GM12878 (cell line): ENCODE results near the gene GBX1. TPM values are rescaled to one million over a fixed set of nuclear protein-coding genes. Genes with fewer than 3 reads are reported as not detected.

ENCODE experiments used
- ATAC-seq: fragments of 200-7000 bp; cut with Tn5 transposase; 3 replicates; pipeline ENCODE4 v1.9.1; 2020; ENCODE audit warnings: mild to moderate bottlenecking, moderate library complexity
- BruUV-seq: library from RNA; stranded (reverse); fragments of 400-500 nt; replicated peaks from 2 replicates; lab custom pipeline; 2021; lab: Mats Ljungman, UMichigan
- CTCF ChIA-PET: fragments of 300-600 bp; sonication (Branson Sonifier 250); formaldehyde crosslinking; extraction: SDS; loops from one replicate; lab custom pipeline; 2021; ENCODE audit warnings: inconsistent platforms; lab: Yijun Ruan, JAX
- POLR2A ChIA-PET: fragments of 350-600 bp; formaldehyde crosslinking; extraction: SDS; loops from one replicate; lab custom pipeline; 2021; ENCODE audit warnings: inconsistent platforms; lab: Charles Lee
- RAD21 ChIA-PET: fragments of 300-600 bp; sonication (Branson Sonifier 250); formaldehyde crosslinking; loops from one replicate; lab custom pipeline; 2023; ENCODE audit warnings: antibody characterized with exemption; ENCODE audit not compliant: unreplicated experiment; lab: Charles Lee
- SMC1A ChIA-PET: fragments of 300-600 bp; sonication (Branson Sonifier 250); formaldehyde crosslinking; loops from one replicate; lab custom pipeline; 2023; ENCODE audit not compliant: unreplicated experiment, uncharacterized antibody; lab: Charles Lee
- DNase-seq: peaks from one replicate; pipeline ENCODE4 v3.0.0-alpha.2; 2011; ENCODE audit warnings: low read depth, low spot score
- FAIRE-seq: peaks from 3 replicates; lab custom pipeline; 2011; peaks lifted over from hg19 to GRCh38; lab: Jason Lieb, UNC
- H2AFZ ChIP-seq: 2 replicates; pipeline ENCODE4 v1.6.0; 2011; ENCODE audit warnings: low read depth, low read length, control low read depth; ENCODE audit not compliant: control insufficient read depth
- H3K27ac ChIP-seq: 2 replicates; pipeline ENCODE4 v1.5.1; 2011; ENCODE audit warnings: control low read depth; ENCODE audit not compliant: control insufficient read depth, insufficient read depth
- H3K27me3 ChIP-seq, 2 experiments: replicated peaks in 1 of 2; 2 replicates each; pipeline versions ENCODE4 v1.6.0 to v1.6.1; 2011; ENCODE audit warnings: low read length in 1 of 2; ENCODE audit not compliant: control insufficient read depth in 2 of 2, insufficient read depth in 2 of 2
- H3K36me3 ChIP-seq, 2 experiments: 2 replicates each; pipeline ENCODE4 v1.5.1; 2011; ENCODE audit warnings: low read length in 1 of 2; ENCODE audit not compliant: control insufficient read depth in 2 of 2, insufficient read depth in 2 of 2
- H3K4me1 ChIP-seq: 2 replicates; pipeline ENCODE4 v1.6.1; 2011; ENCODE audit warnings: mild to moderate bottlenecking, low read length, moderate library complexity, mixed read lengths; ENCODE audit not compliant: control insufficient read depth, insufficient read depth
- H3K4me2 ChIP-seq: 2 replicates; pipeline ENCODE4 v1.6.0; 2011; ENCODE audit warnings: control low read depth; ENCODE audit not compliant: control insufficient read depth, insufficient read depth
- H3K4me3 ChIP-seq: fragments of 200-600 bp; sonication (generic); 2 replicates; pipeline ENCODE4 v1.5.1; 2016
- H3K79me2 ChIP-seq: 2 replicates; pipeline ENCODE4 v1.6.0; 2011; ENCODE audit warnings: low read length; ENCODE audit not compliant: control insufficient read depth, insufficient read depth
- H3K9ac ChIP-seq: 2 replicates; pipeline ENCODE4 v1.8.0; 2011; ENCODE audit warnings: low read length, control low read depth, mixed read lengths; ENCODE audit not compliant: control insufficient read depth, insufficient read depth
- H3K9me3 ChIP-seq: replicated peaks from 3 replicates; pipeline ENCODE4 v1.5.1; 2011; ENCODE audit warnings: mild to moderate bottlenecking, low read length; ENCODE audit not compliant: control insufficient read depth, insufficient read depth
- H4K20me1 ChIP-seq: 2 replicates; pipeline ENCODE4 v1.6.0; 2011; ENCODE audit not compliant: control insufficient read depth, insufficient read depth
- ASH2L ChIP-seq: fragments of 300-600, 200-600 bp; sonication (generic); IDR thresholded peaks from 2 replicates; pipeline ENCODE4 v1.6.1; 2017; ENCODE audit warnings: low read depth, mild to moderate bottlenecking, borderline replicate concordance
- CREB1 ChIP-seq: IDR thresholded peaks from 2 replicates; pipeline ENCODE4 v1.6.1; 2012; ENCODE audit warnings: low read depth, mild to moderate bottlenecking, inconsistent platforms
- JUNB ChIP-seq: IDR thresholded peaks from 2 replicates; pipeline ENCODE4 v1.6.1; 2016; ENCODE audit warnings: antibody characterized with exemption, mild to moderate bottlenecking
- MYB ChIP-seq: fragments of 150-350 bp; IDR thresholded peaks from 2 replicates; pipeline ENCODE4 v1.6.1; 2014; ENCODE audit warnings: mild to moderate bottlenecking, low read depth, low read length, borderline replicate concordance
- RAD21 ChIP-seq: IDR thresholded peaks from 2 replicates; pipeline ENCODE4 v1.6.1; 2011; ENCODE audit warnings: mild to moderate bottlenecking, low read depth, low read length, moderate library complexity; ENCODE audit not compliant: insufficient read depth
- RCOR1 ChIP-seq: conservative IDR thresholded peaks from 2 replicates; pipeline ENCODE4 v1.6.1; 2012; ENCODE audit warnings: low read depth, low read length, improper control_type of control experiment
- SIX5 ChIP-seq: IDR thresholded peaks from 2 replicates; pipeline ENCODE4 v1.6.1; 2011; ENCODE audit warnings: mild to moderate bottlenecking, low read depth, low read length, moderate library complexity; ENCODE audit not compliant: severe bottlenecking
- SMAD1 ChIP-seq: fragments of 450-650 bp; IDR thresholded peaks from 2 replicates; pipeline ENCODE4 v1.6.1; 2018; ENCODE audit warnings: mild to moderate bottlenecking, low read depth; ENCODE audit not compliant: partially characterized antibody
- SP1 ChIP-seq: IDR thresholded peaks from one replicate; pipeline ENCODE4 v1.6.1; 2011; ENCODE audit warnings: low read depth, low read length
- SPI1 ChIP-seq: IDR thresholded peaks from 2 replicates; pipeline ENCODE4 v1.6.1; 2011; ENCODE audit warnings: low read depth, mild to moderate bottlenecking, low read length, moderate library complexity, borderline replicate concordance; ENCODE audit not compliant: insufficient read depth
- ZBTB11 ChIP-seq: fragments of 450-650 bp; formaldehyde crosslinking; IDR thresholded peaks from 2 replicates; pipeline ENCODE4 v1.5.0; 2022; ENCODE audit warnings: mild to moderate bottlenecking, missing genetic modification characterization
- WGBS: methylation state at CpG from one replicate; pipeline ENCODE4 v1.1.6; 2016; ENCODE audit warnings: low lambda C conversion rate; ENCODE audit not compliant: insufficient replicate concordance, insufficient coverage; ENCODE audit errors: missing lambda C conversion rate; 5-methylcytosine and 5-hydroxymethylcytosine counted together
- in situ Hi-C: fragments of 300-500 bp; cut with MboI; formaldehyde crosslinking; loops from 9 replicates; pipeline ENCODE4 v1.14.3; 2018; ENCODE audit warnings: mixed read lengths
- intact Hi-C: fragments of 100-400 bp; cut with micrococcal nuclease; formaldehyde crosslinking; loops from one replicate; pipeline ENCODE4 v1.14.2; 2022; ENCODE audit not compliant: unreplicated experiment
- polyA plus RNA-seq, 11 experiments: library from polyadenylated mRNA; depleted of rRNA in 4 of 11; unstranded in 6 of 11; stranded (reverse) in 5 of 11; fragments of >200 nt; fragmentation: Nextera tagmentation in 4 of 11; fragmentation: Illumina TruSeq in 1 of 11; extraction: Ambion mirVana in 4 of 11; extraction: Trizol in 1 of 11; gene quantifications; 1 replicate in 1 of 11; 2 replicates in 10 of 11; pipeline versions ENCODE4 v1.2.1 to v1.2.3, GENCODE V29; 2011 to 2016; ENCODE audit warnings: inconsistent platforms in 2 of 11, missing spikeins in 2 of 11, low read depth in 1 of 11
- total RNA-seq, 4 experiments: library from RNA; depleted of rRNA in 3 of 4; stranded (reverse); fragments of >200 nt in 3 of 4; fragmentation: Illumina TruSeq in 1 of 4; extraction: Trizol in 1 of 4; gene quantifications; 2 replicates each; pipeline versions ENCODE4 v1.2.1 to v1.2.3, GENCODE V29; 2013 to 2021

The GBX1 gene
- total and polyA plus RNA-seq, 10 of the 15 experiments (the other 5 are each of a cell fraction or from before 2014, with no cell fraction given) = not detected

- no peak for TF ChIP-seq SPI1
Measured at GRCh38 chr7:151114151-151115090, 53.1 kb downstream of the GBX1 start (continued).

GRCh38 chr7:151113344-151114150 is 53.9 kb downstream of the GBX1 start:
- DNase-seq (no peak), FAIRE-seq (no peak), ATAC-seq (no peak)
- no peak overlapping the region for H2AFZ ChIP-seq
- CTCF ChIA-PET = interaction anchor here (0.8 to 3.9 kb wide), 3 partner anchors 11 to 84 kb away, joined by 3 to 17 read pairs (median 3); no protein-coding TSS in a partner anchor
- H4K20me1 ChIP-seq = peaks cover 3% of the 10 kb centered on the region; the same call in 1 of the 2 replicates
- no peaks in the 10 kb centered on the region for H3K27me3 ChIP-seq
- H3K9me3 ChIP-seq = no peaks in the 10 kb centered on the region
- H3K9ac ChIP-seq = no peak overlapping the region
- in situ Hi-C loops (no loop called here), intact Hi-C loops (loop anchor here (5.0 kb wide), 1 partner anchor 101 kb away; no protein-coding TSS in a partner anchor)
- H3K36me3 ChIP-seq = peaks cover 0 to 6% of the 10 kb centered on the region in 2 experiments; a peak in 1 of 4 replicates
- H3K4me1 ChIP-seq = no peaks in the 10 kb centered on the region
- RAD21 ChIA-PET = no interaction called here
- POLR2A ChIA-PET = no interaction called here
- BruUV-seq = no TSS peak
- SMC1A ChIA-PET = no interaction called here
- 67% methylated on average over 13 of the region's 13 CpGs for WGBS
- no peaks in the 10 kb centered on the region; the same call in none of the 2 replicates for H3K79me2 ChIP-seq
- no peak overlapping the region for H3K4me3 ChIP-seq
- H3K27ac ChIP-seq = no peak overlapping the region
- no peak overlapping the region for H3K4me2 ChIP-seq
- TF ChIP-seq SP1 (no peak), JUNB (no peak), SMAD1 (no peak), MYB (no peak), SIX5 (no peak), ASH2L (no peak), CREB1 (no peak), RAD21 (no peak), ZBTB11 (CRISPR knock-in tag) (no peak), RCOR1 (no peak)
